Activated T-cell treated with anti-CD3 and anti-CD28 coated beads, Interleukin-2, amount 50 U/mL, for 48 hours (primary cell): Measurements from ENCODE around the gene DBNDD2.

Source experiments
- DNase-seq, 2 experiments: peaks; one replicate each; pipeline ENCODE4 v3.0.0-alpha.2; 2020

The DBNDD2 gene

GRCh38 chr20:45452772-45453691 is 44.9 kb downstream of the DBNDD2 start:
- DNase-seq, result no peak

GRCh38 chr20:45456632-45457031 is 48.5 kb downstream of the DBNDD2 start:
- peak; percentile 60 to 66 for DNase-seq

GRCh38 chr20:45459606-45460005 is 51.5 kb downstream of the DBNDD2 start:
- DNase-seq, result no peak
